K562 (cell line): ENCODE results near the gene SLC35E1. TPM values are rescaled to one million over a fixed set of nuclear protein-coding genes. Genes with fewer than 3 reads are reported as not detected.
A peak's percentile ranks its signal among the peaks of the same experiment; 100 is the strongest.

ENCODE experiments used
- ARID1B ChIP-seq: fragments of 450-650 bp; IDR thresholded peaks from 2 replicates; pipeline ENCODE4 v1.6.1; 2016; ENCODE audit warnings: antibody characterized with exemption, mild to moderate bottlenecking, inconsistent platforms
- CBFA2T3 ChIP-seq: fragments of 450-650 bp; IDR thresholded peaks from 2 replicates; pipeline ENCODE4 v1.6.1; 2017
- CHD1 ChIP-seq: fragments of 200-600 bp; sonication (generic); IDR thresholded peaks from one replicate; pipeline ENCODE4 v1.6.1; 2012; ENCODE audit warnings: mild to moderate bottlenecking, moderate library complexity, low read length, inconsistent platforms
- EGR1 ChIP-seq: fragments of 450-650 bp; conservative IDR thresholded peaks from 2 replicates; pipeline ENCODE4 v1.6.1; 2017; ENCODE audit warnings: mild to moderate bottlenecking
- FOXJ2 ChIP-seq: fragments of 200-800 bp; sonication (Bioruptor generic); IDR thresholded peaks from 2 replicates; pipeline ENCODE4 v1.6.1; 2016; ENCODE audit warnings: missing genetic modification characterization, missing compliant biosample characterization
- HDAC2 ChIP-seq: fragments of 450-650 bp; IDR thresholded peaks from 2 replicates; pipeline ENCODE4 v1.6.1; 2016; ENCODE audit warnings: mild to moderate bottlenecking
- HEY1 ChIP-seq: fragments of 250-450 bp; sonication (Bioruptor Pico); IDR thresholded peaks from 2 replicates; pipeline ENCODE4 v1.5.0; 2020; ENCODE audit warnings: mild to moderate bottlenecking, moderate library complexity, borderline replicate concordance
- HNRNPH1 ChIP-seq: fragments of 200-400 bp; formaldehyde crosslinking; optimal IDR thresholded peaks from 2 replicates; pipeline ENCODE3; 2017; ENCODE audit warnings: low read depth, mild to moderate bottlenecking, low read length, moderate library complexity
- MEF2A ChIP-seq: IDR thresholded peaks from 2 replicates; pipeline ENCODE4 v1.6.1; 2011; ENCODE audit warnings: low read depth, mild to moderate bottlenecking, low read length, moderate library complexity; ENCODE audit not compliant: control insufficient read depth
- POLR2B ChIP-seq: fragments of 450-650 bp; IDR thresholded peaks from 2 replicates; pipeline ENCODE4 v1.6.1; 2018; ENCODE audit warnings: low read depth; ENCODE audit not compliant: partially characterized antibody
- SMARCE1 ChIP-seq: fragments of 450-650 bp; IDR thresholded peaks from 2 replicates; pipeline ENCODE4 v1.7.1; 2016; ENCODE audit warnings: mild to moderate bottlenecking
- SREBF1 ChIP-seq: fragments of 150-350 bp; IDR thresholded peaks from 2 replicates; pipeline ENCODE4 v1.6.1; 2014; ENCODE audit warnings: antibody characterized with exemption, low read depth, low read length, borderline replicate concordance
- ZKSCAN3 ChIP-seq: fragments of 250-450 bp; sonication (Bioruptor Pico); IDR thresholded peaks from 2 replicates; pipeline ENCODE4 v1.4.0; 2020
- polyA plus RNA-seq, 8 experiments: library from polyadenylated mRNA; depleted of rRNA in 4 of 8; stranded (reverse) in 5 of 8; unstranded in 3 of 8; fragments of >200 nt; fragmentation: Nextera tagmentation in 2 of 8; fragmentation: Illumina TruSeq in 1 of 8; extraction: Ambion mirVana in 2 of 8; extraction: Trizol in 1 of 8; gene quantifications; 2 replicates each; pipeline versions ENCODE4 v1.2.1 to v1.2.3, GENCODE V29; 2011 to 2014; ENCODE audit warnings: inconsistent platforms in 1 of 8, missing spikeins in 1 of 8
- total RNA-seq, 7 experiments: library from RNA; depleted of rRNA in 6 of 7; stranded (reverse); fragments of >200 nt in 6 of 7; fragmentation: Illumina TruSeq in 2 of 7; extraction: Trizol in 2 of 7; gene quantifications; 2 replicates each; pipeline versions ENCODE4 v1.2.1 to v1.2.3, GENCODE V29; 2011 to 2021; ENCODE audit warnings: low replicate concordance in 1 of 7
- TF ChIP-seq, protein P1 (sequence below): sonication (generic); formaldehyde crosslinking; IDR thresholded peaks from 2 replicates; pipeline ENCODE4 v1.5.0; 2020; ENCODE audit warnings: missing genetic modification reagents
- TF ChIP-seq, protein P2 (sequence below): sonication (generic); formaldehyde crosslinking; IDR thresholded peaks from 2 replicates; pipeline ENCODE4 v1.8.0; 2023; ENCODE audit warnings: mild to moderate bottlenecking, missing genetic modification reagents
- TF ChIP-seq, protein P3 (sequence below): fragments of 250-450 bp; sonication (Bioruptor Pico); IDR thresholded peaks from 2 replicates; pipeline ENCODE4 v1.5.0; 2020; ENCODE audit warnings: mild to moderate bottlenecking
- TF ChIP-seq, protein P4 (sequence below): fragments of 250-450 bp; sonication (Bioruptor Pico); IDR thresholded peaks from 2 replicates; pipeline ENCODE4 v1.8.0; 2021; ENCODE audit warnings: moderate library complexity, mild to moderate bottlenecking, inconsistent platforms
- TF ChIP-seq, protein P5 (sequence below): fragments of 450-650 bp; formaldehyde crosslinking; IDR thresholded peaks from 2 replicates; pipeline ENCODE4 v1.4.0; 2020; ENCODE audit warnings: mild to moderate bottlenecking, moderate library complexity

The SLC35E1 gene
- total and polyA plus RNA-seq, 9 of the 15 experiments (the other 6 are each of a cell fraction or from before 2014, with no cell fraction given), result 15.0 to 40.1 (median 25.7) TPM

DNA sequence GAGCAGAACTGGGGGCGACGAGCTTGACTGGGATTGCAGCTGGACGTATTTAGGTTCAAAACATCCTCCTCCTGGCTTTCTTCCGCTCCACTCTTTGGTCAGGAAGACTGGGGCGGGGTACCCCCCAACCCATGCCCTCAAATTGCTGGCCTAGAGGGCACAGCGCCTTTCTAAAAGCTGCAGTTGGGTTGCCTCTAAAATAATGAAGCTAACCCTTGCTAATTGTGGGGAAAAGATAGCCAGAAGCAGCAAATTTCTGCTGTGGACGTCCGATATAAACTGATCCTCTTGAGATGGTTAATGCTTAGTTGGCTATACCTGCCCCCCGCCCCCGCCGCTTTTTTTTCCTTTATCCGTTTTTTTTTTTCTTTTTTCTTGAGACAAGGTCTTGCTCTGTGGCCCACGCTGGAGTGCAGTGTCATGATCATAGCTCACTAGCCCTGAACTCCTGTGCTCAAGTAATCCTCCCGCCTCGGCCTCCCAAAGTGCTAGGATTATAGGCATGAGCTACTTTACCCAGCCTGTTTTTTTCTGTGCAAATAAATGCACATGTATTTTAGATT, 29.2 kb downstream of the SLC35E1 start (continued):
- TF ChIP-seq, protein P1, sequence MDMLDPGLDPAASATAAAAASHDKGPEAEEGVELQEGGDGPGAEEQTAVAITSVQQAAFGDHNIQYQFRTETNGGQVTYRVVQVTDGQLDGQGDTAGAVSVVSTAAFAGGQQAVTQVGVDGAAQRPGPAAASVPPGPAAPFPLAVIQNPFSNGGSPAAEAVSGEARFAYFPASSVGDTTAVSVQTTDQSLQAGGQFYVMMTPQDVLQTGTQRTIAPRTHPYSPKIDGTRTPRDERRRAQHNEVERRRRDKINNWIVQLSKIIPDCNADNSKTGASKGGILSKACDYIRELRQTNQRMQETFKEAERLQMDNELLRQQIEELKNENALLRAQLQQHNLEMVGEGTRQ (CRISPR knock-in tag), result no peak
- TF ChIP-seq CHD1 (peak; percentile 52), POLR2B (no peak), HDAC2 (0 out of 2 replicates have a peak, but pooled peaks have one; percentile 9), CBFA2T3 (0 out of 2 replicates have a peak, but pooled peaks have one; percentile 11), ARID1B (no peak), EGR1 (peak; percentile 70), MEF2A (no peak), HEY1 (no peak), HNRNPH1 (no peak), ZKSCAN3 (CRISPR knock-in tag) (no peak), SMARCE1 (peak; percentile 44; the same call in 1 of the 2 replicates), FOXJ2 (tag) (no peak), SREBF1 (no peak)
- TF ChIP-seq, protein P2, sequence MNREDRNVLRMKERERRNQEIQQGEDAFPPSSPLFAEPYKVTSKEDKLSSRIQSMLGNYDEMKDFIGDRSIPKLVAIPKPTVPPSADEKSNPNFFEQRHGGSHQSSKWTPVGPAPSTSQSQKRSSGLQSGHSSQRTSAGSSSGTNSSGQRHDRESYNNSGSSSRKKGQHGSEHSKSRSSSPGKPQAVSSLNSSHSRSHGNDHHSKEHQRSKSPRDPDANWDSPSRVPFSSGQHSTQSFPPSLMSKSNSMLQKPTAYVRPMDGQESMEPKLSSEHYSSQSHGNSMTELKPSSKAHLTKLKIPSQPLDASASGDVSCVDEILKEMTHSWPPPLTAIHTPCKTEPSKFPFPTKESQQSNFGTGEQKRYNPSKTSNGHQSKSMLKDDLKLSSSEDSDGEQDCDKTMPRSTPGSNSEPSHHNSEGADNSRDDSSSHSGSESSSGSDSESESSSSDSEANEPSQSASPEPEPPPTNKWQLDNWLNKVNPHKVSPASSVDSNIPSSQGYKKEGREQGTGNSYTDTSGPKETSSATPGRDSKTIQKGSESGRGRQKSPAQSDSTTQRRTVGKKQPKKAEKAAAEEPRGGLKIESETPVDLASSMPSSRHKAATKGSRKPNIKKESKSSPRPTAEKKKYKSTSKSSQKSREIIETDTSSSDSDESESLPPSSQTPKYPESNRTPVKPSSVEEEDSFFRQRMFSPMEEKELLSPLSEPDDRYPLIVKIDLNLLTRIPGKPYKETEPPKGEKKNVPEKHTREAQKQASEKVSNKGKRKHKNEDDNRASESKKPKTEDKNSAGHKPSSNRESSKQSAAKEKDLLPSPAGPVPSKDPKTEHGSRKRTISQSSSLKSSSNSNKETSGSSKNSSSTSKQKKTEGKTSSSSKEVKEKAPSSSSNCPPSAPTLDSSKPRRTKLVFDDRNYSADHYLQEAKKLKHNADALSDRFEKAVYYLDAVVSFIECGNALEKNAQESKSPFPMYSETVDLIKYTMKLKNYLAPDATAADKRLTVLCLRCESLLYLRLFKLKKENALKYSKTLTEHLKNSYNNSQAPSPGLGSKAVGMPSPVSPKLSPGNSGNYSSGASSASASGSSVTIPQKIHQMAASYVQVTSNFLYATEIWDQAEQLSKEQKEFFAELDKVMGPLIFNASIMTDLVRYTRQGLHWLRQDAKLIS (CRISPR knock-in tag), result 0 out of 2 replicates have a peak, but pooled peaks have one; percentile 44
- TF ChIP-seq, protein P3, sequence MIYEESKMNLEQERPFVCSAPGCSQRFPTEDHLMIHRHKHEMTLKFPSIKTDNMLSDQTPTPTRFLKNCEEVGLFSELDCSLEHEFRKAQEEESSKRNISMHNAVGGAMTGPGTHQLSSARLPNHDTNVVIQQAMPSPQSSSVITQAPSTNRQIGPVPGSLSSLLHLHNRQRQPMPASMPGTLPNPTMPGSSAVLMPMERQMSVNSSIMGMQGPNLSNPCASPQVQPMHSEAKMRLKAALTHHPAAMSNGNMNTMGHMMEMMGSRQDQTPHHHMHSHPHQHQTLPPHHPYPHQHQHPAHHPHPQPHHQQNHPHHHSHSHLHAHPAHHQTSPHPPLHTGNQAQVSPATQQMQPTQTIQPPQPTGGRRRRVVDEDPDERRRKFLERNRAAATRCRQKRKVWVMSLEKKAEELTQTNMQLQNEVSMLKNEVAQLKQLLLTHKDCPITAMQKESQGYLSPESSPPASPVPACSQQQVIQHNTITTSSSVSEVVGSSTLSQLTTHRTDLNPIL (CRISPR knock-in tag), result no peak
- TF ChIP-seq, protein P4, sequence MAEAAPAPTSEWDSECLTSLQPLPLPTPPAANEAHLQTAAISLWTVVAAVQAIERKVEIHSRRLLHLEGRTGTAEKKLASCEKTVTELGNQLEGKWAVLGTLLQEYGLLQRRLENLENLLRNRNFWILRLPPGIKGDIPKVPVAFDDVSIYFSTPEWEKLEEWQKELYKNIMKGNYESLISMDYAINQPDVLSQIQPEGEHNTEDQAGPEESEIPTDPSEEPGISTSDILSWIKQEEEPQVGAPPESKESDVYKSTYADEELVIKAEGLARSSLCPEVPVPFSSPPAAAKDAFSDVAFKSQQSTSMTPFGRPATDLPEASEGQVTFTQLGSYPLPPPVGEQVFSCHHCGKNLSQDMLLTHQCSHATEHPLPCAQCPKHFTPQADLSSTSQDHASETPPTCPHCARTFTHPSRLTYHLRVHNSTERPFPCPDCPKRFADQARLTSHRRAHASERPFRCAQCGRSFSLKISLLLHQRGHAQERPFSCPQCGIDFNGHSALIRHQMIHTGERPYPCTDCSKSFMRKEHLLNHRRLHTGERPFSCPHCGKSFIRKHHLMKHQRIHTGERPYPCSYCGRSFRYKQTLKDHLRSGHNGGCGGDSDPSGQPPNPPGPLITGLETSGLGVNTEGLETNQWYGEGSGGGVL, result no peak
- TF ChIP-seq, protein P5, sequence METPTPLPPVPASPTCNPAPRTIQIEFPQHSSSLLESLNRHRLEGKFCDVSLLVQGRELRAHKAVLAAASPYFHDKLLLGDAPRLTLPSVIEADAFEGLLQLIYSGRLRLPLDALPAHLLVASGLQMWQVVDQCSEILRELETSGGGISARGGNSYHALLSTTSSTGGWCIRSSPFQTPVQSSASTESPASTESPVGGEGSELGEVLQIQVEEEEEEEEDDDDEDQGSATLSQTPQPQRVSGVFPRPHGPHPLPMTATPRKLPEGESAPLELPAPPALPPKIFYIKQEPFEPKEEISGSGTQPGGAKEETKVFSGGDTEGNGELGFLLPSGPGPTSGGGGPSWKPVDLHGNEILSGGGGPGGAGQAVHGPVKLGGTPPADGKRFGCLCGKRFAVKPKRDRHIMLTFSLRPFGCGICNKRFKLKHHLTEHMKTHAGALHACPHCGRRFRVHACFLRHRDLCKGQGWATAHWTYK (CRISPR knock-in tag), result no peak
